Measurements from ENCODE around the gene ANKRD11. TPM values are rescaled to one million over a fixed set of nuclear protein-coding genes. Genes with fewer than 3 reads are reported as not detected.

Gene ANKRD11
- total and polyA plus RNA-seq, 8 donors = 43.9 to 74.0 (median 46.2) TPM

- FAIRE-seq (no peak), ATAC-seq (no peak)
- 86 to 91% methylated on average over 17 of the region's 17 CpGs for WGBS, 2 donors
These were observed 191.6 kb downstream of the ANKRD11 start for GRCh38 chr16:89298623-89299225.

GRCh38 chr16:89297910-89298545, 192.3 kb downstream of the ANKRD11 start:
- TF ChIP-seq CTCF (IDR thresholded peaks at IDR 0.05) = no peak
- H3K9me3 ChIP-seq = no peaks in the 10 kb centered on the region
- DNase-seq (peak in 1 of 6 donors; percentile 39), FAIRE-seq (no peak), ATAC-seq (no peak)
- no peak overlapping the region for H3K4me3 ChIP-seq
- H3K27ac ChIP-seq = no peak overlapping the region
- peaks cover 7 to 13% (median 7%) of the 10 kb centered on the region in 3 donors for H3K4me1 ChIP-seq
- H3K36me3 ChIP-seq = peaks cover 0 to 3% (median 0%) of the 10 kb centered on the region in 3 donors
- H3K27me3 ChIP-seq = no peaks in the 10 kb centered on the region
- WGBS, 2 donors = 81 to 86% methylated on average over 17 of the region's 17 CpGs
- intact Hi-C loops (cut with DNase I) = no loop called here

More at GRCh38 chr16:89298623-89299225, 191.6 kb downstream of the ANKRD11 start:
- Histone ChIP-seq H3K27me3 (no peaks in the 10 kb centered on the region), H3K27ac (no peak overlapping the region), H3K9me3 (no peaks in the 10 kb centered on the region), H3K4me3 (no peak overlapping the region), H3K36me3 (peaks cover 0 to 10% (median 4%) of the 10 kb centered on the region in 3 donors), H3K4me1 (peaks cover 7 to 13% (median 7%) of the 10 kb centered on the region in 3 donors)
- DNase-seq = no peak
- no peak for TF ChIP-seq CTCF (IDR thresholded peaks at IDR 0.05)
- intact Hi-C loops (cut with DNase I) = no loop called here

GRCh38 chr16:89297156-89297874, 193.0 kb downstream of the ANKRD11 start:
- peak in 1 of 6 donors; percentile 37 for DNase-seq
- H3K27ac ChIP-seq = no peak overlapping the region
- FAIRE-seq = no peak

GRCh38 chr16:89295915-89296314, 194.4 kb downstream of the ANKRD11 start:
- FAIRE-seq = no peak
- ATAC-seq = no peak
- H3K36me3 ChIP-seq = no peaks in the 10 kb centered on the region
- H3K9me3 ChIP-seq = no peaks in the 10 kb centered on the region
- H3K4me1 ChIP-seq = peaks cover 3 to 5% (median 4%) of the 10 kb centered on the region in 3 donors
- intact Hi-C loops (cut with DNase I) = no loop called here
- TF ChIP-seq CTCF (IDR thresholded peaks at IDR 0.05) = no peak
- no peak overlapping the region for H3K4me3 ChIP-seq
- WGBS, 2 donors = 87 to 90% methylated on average over 5 to 6 of the region's 6 CpGs
- DNase-seq = no peak
- no peaks in the 10 kb centered on the region for H3K27me3 ChIP-seq
- no peak overlapping the region for H3K27ac ChIP-seq

More at GRCh38 chr16:89297156-89297874, 193.0 kb downstream of the ANKRD11 start:
- Histone ChIP-seq H3K4me1 (peaks cover 7 to 13% (median 7%) of the 10 kb centered on the region in 3 donors), H3K4me3 (no peak overlapping the region), H3K36me3 (no peaks in the 10 kb centered on the region), H3K27me3 (no peaks in the 10 kb centered on the region), H3K9me3 (no peaks in the 10 kb centered on the region)
- WGBS, 2 donors = 86 to 88% methylated on average over 27 of the region's 27 CpGs
- ATAC-seq = no peak
- TF ChIP-seq CTCF (IDR thresholded peaks at IDR 0.05) = no peak
- intact Hi-C loops (cut with DNase I) = no loop called here

All from pancreas (tissue), 10 donors.